Measurements from ENCODE around the gene ZSCAN10. TPM values are rescaled to one million over a fixed set of nuclear protein-coding genes. Genes with fewer than 3 reads are reported as not detected.

ZSCAN10 gene
- polyA plus RNA-seq, 1 donor from 2014 or later, result 0.10 TPM

DNA sequence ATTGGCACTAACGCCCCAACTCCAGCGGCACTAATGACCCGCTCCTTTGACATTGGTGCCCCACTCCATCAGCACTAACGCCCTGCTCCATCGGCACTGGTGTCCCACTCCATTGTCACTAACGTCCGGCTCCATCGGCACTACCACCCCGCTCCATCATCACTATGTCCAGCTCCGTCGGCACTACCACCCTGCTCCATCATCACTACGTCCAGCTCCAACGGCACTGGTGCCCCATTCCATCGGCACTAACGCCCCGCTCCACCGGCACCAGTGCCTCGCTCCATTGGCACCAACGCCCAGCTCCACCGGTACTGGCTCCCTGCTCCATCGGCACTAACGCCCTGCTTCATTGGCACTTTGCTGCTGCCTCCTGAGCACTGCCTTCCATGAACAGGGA lies 43.2 kb upstream of the ZSCAN10 start:
- H3K4me3 ChIP-seq (ENCODE audit: low read length), result no peak overlapping the region
- H3K27ac ChIP-seq (ENCODE audit: low read length), result no peak overlapping the region
- H3K27me3 ChIP-seq (ENCODE audit: insufficient read depth, low read depth, low read length), result no peaks in the 10 kb centered on the region
- no peaks in the 10 kb centered on the region for H3K36me3 ChIP-seq (ENCODE audit: insufficient read depth, low read length)
- no peak overlapping the region for H2AFZ ChIP-seq (ENCODE audit: low read depth, low read length)
- H4K20me1 ChIP-seq (ENCODE audit: insufficient read depth), result no peaks in the 10 kb centered on the region
- no peaks in the 10 kb centered on the region for H3K79me2 ChIP-seq (replicated peaks; ENCODE audit: insufficient read depth, low read length)
- no peaks in the 10 kb centered on the region for H3K9me2 ChIP-seq (ENCODE audit: insufficient read depth, low read length)
- TF ChIP-seq, protein P1, sequence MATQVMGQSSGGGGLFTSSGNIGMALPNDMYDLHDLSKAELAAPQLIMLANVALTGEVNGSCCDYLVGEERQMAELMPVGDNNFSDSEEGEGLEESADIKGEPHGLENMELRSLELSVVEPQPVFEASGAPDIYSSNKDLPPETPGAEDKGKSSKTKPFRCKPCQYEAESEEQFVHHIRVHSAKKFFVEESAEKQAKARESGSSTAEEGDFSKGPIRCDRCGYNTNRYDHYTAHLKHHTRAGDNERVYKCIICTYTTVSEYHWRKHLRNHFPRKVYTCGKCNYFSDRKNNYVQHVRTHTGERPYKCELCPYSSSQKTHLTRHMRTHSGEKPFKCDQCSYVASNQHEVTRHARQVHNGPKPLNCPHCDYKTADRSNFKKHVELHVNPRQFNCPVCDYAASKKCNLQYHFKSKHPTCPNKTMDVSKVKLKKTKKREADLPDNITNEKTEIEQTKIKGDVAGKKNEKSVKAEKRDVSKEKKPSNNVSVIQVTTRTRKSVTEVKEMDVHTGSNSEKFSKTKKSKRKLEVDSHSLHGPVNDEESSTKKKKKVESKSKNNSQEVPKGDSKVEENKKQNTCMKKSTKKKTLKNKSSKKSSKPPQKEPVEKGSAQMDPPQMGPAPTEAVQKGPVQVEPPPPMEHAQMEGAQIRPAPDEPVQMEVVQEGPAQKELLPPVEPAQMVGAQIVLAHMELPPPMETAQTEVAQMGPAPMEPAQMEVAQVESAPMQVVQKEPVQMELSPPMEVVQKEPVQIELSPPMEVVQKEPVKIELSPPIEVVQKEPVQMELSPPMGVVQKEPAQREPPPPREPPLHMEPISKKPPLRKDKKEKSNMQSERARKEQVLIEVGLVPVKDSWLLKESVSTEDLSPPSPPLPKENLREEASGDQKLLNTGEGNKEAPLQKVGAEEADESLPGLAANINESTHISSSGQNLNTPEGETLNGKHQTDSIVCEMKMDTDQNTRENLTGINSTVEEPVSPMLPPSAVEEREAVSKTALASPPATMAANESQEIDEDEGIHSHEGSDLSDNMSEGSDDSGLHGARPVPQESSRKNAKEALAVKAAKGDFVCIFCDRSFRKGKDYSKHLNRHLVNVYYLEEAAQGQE (IDR thresholded peaks at IDR 0.05; ENCODE audit: borderline replicate concordance), result no peak
- TF ChIP-seq EZH2 (IDR thresholded peaks at IDR 0.05; ENCODE audit: borderline replicate concordance, insufficient read depth, low read length, poor library complexity, severe bottlenecking) (no peak), SMC3 (conservative IDR thresholded peaks at IDR 0.05; ENCODE audit: poor library complexity) (no peak), TAF1 (IDR thresholded peaks at IDR 0.05; ENCODE audit: low read depth) (no peak), RAD21 (conservative IDR thresholded peaks at IDR 0.05) (no peak), MXI1 (conservative IDR thresholded peaks at IDR 0.05; ENCODE audit: poor library complexity, severe bottlenecking) (no peak), CTCF (IDR thresholded peaks at IDR 0.05; ENCODE audit: poor library complexity, severe bottlenecking) (no peak), POLR2AphosphoS5 (IDR thresholded peaks at IDR 0.05) (no peak), EP300 (conservative IDR thresholded peaks at IDR 0.05; ENCODE audit: poor library complexity, severe bottlenecking) (no peak)
- H3F3A ChIP-seq (ENCODE audit: insufficient read depth, low read length, poor library complexity, severe bottlenecking), result no peaks in the 10 kb centered on the region
- no peaks in the 10 kb centered on the region for H3K9me3 ChIP-seq (ENCODE audit: low read length)
- H3K4me2 ChIP-seq (ENCODE audit: low read length), result no peak overlapping the region
- H3K9ac ChIP-seq (ENCODE audit: low read length), result no peak overlapping the region

GRCh38 chr16:3141781-3142311 lies 42.8 kb upstream of the ZSCAN10 start:
- no peaks in the 10 kb centered on the region for H3F3A ChIP-seq (ENCODE audit: insufficient read depth, low read length, poor library complexity, severe bottlenecking)
- H3K9me2 ChIP-seq (ENCODE audit: insufficient read depth, low read length), result no peaks in the 10 kb centered on the region
- H2AFZ ChIP-seq (ENCODE audit: low read depth, low read length), result no peak overlapping the region
- H4K20me1 ChIP-seq (ENCODE audit: insufficient read depth), result no peaks in the 10 kb centered on the region
- H3K27me3 ChIP-seq (ENCODE audit: insufficient read depth, low read depth, low read length), result no peaks in the 10 kb centered on the region
- H3K36me3 ChIP-seq (ENCODE audit: insufficient read depth, low read length), result no peaks in the 10 kb centered on the region
- H3K4me2 ChIP-seq (ENCODE audit: low read length), result no peak overlapping the region
- no peaks in the 10 kb centered on the region for H3K79me2 ChIP-seq (replicated peaks; ENCODE audit: insufficient read depth, low read length)
- no peak for TF ChIP-seq POLR2AphosphoS5 (IDR thresholded peaks at IDR 0.05)
- TF ChIP-seq MXI1 (conservative IDR thresholded peaks at IDR 0.05; ENCODE audit: poor library complexity, severe bottlenecking), result no peak
- no peak overlapping the region for H3K4me3 ChIP-seq (ENCODE audit: low read length)
- no peak overlapping the region for H3K9ac ChIP-seq (ENCODE audit: low read length)
- H3K27ac ChIP-seq (ENCODE audit: low read length), result no peak overlapping the region
- no peaks in the 10 kb centered on the region for H3K9me3 ChIP-seq (ENCODE audit: low read length)

All from neural cell (in vitro differentiated cells).